Measurements from ENCODE around the gene TSPYL1. TPM values are rescaled to one million over a fixed set of nuclear protein-coding genes. Genes with fewer than 3 reads are reported as not detected.

Gene TSPYL1
- total and polyA plus RNA-seq, 2 of the 8 experiments (the other 6 are each of a cell fraction or from before 2014, with no cell fraction given): 33.2 to 79.1 TPM

DNA sequence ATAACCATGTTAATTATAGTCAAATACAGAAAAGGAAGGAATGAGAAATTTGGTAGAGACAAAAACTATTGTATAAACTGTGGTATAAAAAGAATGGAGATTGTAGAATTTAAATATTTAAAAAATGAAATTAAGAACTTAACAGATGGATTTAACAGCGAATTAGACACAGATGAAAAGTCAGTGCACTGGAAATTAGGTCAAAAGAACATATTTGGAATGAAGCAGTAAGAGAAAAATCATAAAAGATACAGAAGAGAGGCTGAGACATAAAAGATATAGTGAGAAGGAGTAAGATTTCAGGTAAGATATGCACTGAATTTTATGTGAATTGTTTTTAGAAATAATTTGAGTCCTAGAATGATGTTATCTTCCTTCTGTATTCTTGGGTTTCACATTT is 39.9 kb downstream of the TSPYL1 start:
- H3K56ac ChIP-seq (replicated peaks; ENCODE audit: insufficient read length, low read depth, low read length): no peak overlapping the region
- no peaks in the 10 kb centered on the region for H3K79me2 ChIP-seq (ENCODE audit: control insufficient read depth in 1 of 2, insufficient read depth in 2 of 2, low read length in 2 of 2)
- H4K20me1 ChIP-seq (replicated peaks in 1 of 2; ENCODE audit: control insufficient read depth in 1 of 2, insufficient read depth in 2 of 2, low read length in 2 of 2): no peaks in the 10 kb centered on the region
- H3K36me3 ChIP-seq (ENCODE audit: control insufficient read depth in 2 of 4, insufficient read depth in 4 of 4, low read length in 3 of 4): peaks cover 0 to 29% (median 15%) of the 10 kb centered on the region in 4 experiments; a peak in 4 of 8 replicates
- H3K4me3 ChIP-seq (ENCODE audit: extremely low read depth in 1 of 4, insufficient read depth in 2 of 4, low read depth in 3 of 4, low read length in 4 of 4): no peak overlapping the region
- no peak overlapping the region for H4K91ac ChIP-seq (replicated peaks; ENCODE audit: insufficient read length, low read length)
- H2AFZ ChIP-seq (ENCODE audit: low read length): no peak overlapping the region
- no peak overlapping the region for H3K14ac ChIP-seq (ENCODE audit: insufficient read length)
- no peaks in the 10 kb centered on the region for H3K27me3 ChIP-seq (replicated peaks in 1 of 4; ENCODE audit: control insufficient read depth in 3 of 4, extremely low read depth in 1 of 4, insufficient read depth in 3 of 4, low read length in 3 of 4)
- H3K4ac ChIP-seq (replicated peaks; ENCODE audit: insufficient read length, low read depth, low read length): no peak overlapping the region
- CTCF ChIA-PET (ENCODE audit: partially characterized antibody): interaction anchor here (1.2 kb wide), 1 partner anchor 28 kb away, joined by 3 read pairs; no protein-coding TSS in a partner anchor
- no peaks in the 10 kb centered on the region for H3K4me1 ChIP-seq (replicated peaks in 1 of 4; ENCODE audit: control insufficient read depth in 3 of 4, insufficient read depth in 4 of 4, low read length in 3 of 4)
- DNase-seq (ENCODE audit: low read depth in 1 of 2, low spot score in 2 of 2): no peak
- H2BK20ac ChIP-seq (ENCODE audit: low read length): no peak overlapping the region
- H3K9ac ChIP-seq (replicated peaks in 1 of 4; ENCODE audit: extremely low read depth in 1 of 4, low read depth in 3 of 4, low read length in 3 of 4): no peak overlapping the region
- no peak overlapping the region for H3K4me2 ChIP-seq (ENCODE audit: insufficient read depth in 1 of 2, low read depth in 2 of 2, low read length in 2 of 2)
- no peaks in the 10 kb centered on the region for H3K79me1 ChIP-seq (ENCODE audit: low read depth, low read length)
- H3K9me3 ChIP-seq (ENCODE audit: insufficient read depth in 2 of 2, low read depth in 1 of 2, low read length in 1 of 2): no peaks in the 10 kb centered on the region
- 94 to 100% methylated on average over 1 of the region's 1 CpG for WGBS, 2 experiments (ENCODE audit: extremely low coverage in 1 of 2, insufficient coverage in 1 of 2, insufficient read length in 1 of 2, insufficient replicate concordance in 2 of 2, low coverage in 1 of 2, low lambda C conversion rate in 2 of 2, missing lambda C conversion rate in 1 of 2)
- no peak overlapping the region for H4K5ac ChIP-seq (ENCODE audit: insufficient read length, low read depth, low read length)
- no peak overlapping the region for H3K27ac ChIP-seq (ENCODE audit: low read depth, low read length)
- FAIRE-seq: no peak
- H2BK15ac ChIP-seq (ENCODE audit: low read length): no peak overlapping the region
- H3K23me2 ChIP-seq (ENCODE audit: low read depth, low read length): no peaks in the 10 kb centered on the region
- POLR2A ChIA-PET (ENCODE audit: partially characterized antibody): no interaction called here
- TF ChIP-seq SIX5 (IDR thresholded peaks at IDR 0.05; ENCODE audit: low read depth, low read length): no peak
- H2BK12ac ChIP-seq (ENCODE audit: low read depth, low read length): no peak overlapping the region
- H2BK120ac ChIP-seq (replicated peaks; ENCODE audit: low read depth, low read length): no peak overlapping the region
- no peak overlapping the region for H3K23ac ChIP-seq (ENCODE audit: insufficient read length)
- no peak overlapping the region for H4K8ac ChIP-seq (ENCODE audit: extremely low read depth, insufficient read depth, low read length)
- H3K18ac ChIP-seq (ENCODE audit: extremely low read depth, low read length): no peak overlapping the region
- H2BK5ac ChIP-seq (ENCODE audit: low read depth, low read length): no peak overlapping the region
- H2AK5ac ChIP-seq (ENCODE audit: low read depth, low read length): no peak overlapping the region

Measured in H1 (cell line).